ENCODE measurements around the gene ADCY1. TPM values are rescaled to one million over a fixed set of nuclear protein-coding genes. Genes with fewer than 3 reads are reported as not detected.

The ADCY1 gene
- total RNA-seq, 2 donors from 2014 or later: 15.3 to 18.5 TPM

GRCh38 chr7:45715471-45716352, 141.5 kb downstream of the ADCY1 start:
- Mint-ChIP-seq H3K36me3 (ENCODE audit: low read depth) (no peaks in the 10 kb centered on the region), H3K4me3 (no peak overlapping the region), H3K27me3 (ENCODE audit: insufficient read depth) (no peaks in the 10 kb centered on the region), H3K4me1 (no peaks in the 10 kb centered on the region), H3K27ac (no peak overlapping the region), H3K9me3 (no peaks in the 10 kb centered on the region)
- Histone ChIP-seq H3K9ac (ENCODE audit: extremely low read depth, low read length, poor library complexity, severe bottlenecking) (no peak overlapping the region), H3K9me3 (ENCODE audit: control insufficient read depth, low read length) (no peaks in the 10 kb centered on the region), H3K36me3 (ENCODE audit: control insufficient read depth, insufficient read depth, low read length) (no peaks in the 10 kb centered on the region), H3K4me3 (ENCODE audit: low read length) (no peak overlapping the region), H3K4me1 (ENCODE audit: control insufficient read depth, insufficient read depth, low read length) (no peaks in the 10 kb centered on the region), H3K27ac (ENCODE audit: low read depth, low read length) (no peak overlapping the region), H3K27me3 (ENCODE audit: control insufficient read depth, insufficient read depth, low read length, poor library complexity, severe bottlenecking) (no peaks in the 10 kb centered on the region)
- peak; percentile 36 for DNase-seq
- no peak for TF ChIP-seq CTCF (conservative IDR thresholded peaks at IDR 0.05)
- 86 to 92% methylated on average over 5 to 15 of the region's 15 CpGs for WGBS, 2 experiments (ENCODE audit: insufficient coverage in 1 of 2, insufficient read length in 1 of 2)

- H3K27ac ChIP-seq (ENCODE audit: low read depth, low read length): no peak overlapping the region
- Mint-ChIP-seq H3K36me3 (ENCODE audit: low read depth) (no peaks in the 10 kb centered on the region), H3K27me3 (ENCODE audit: insufficient read depth) (no peaks in the 10 kb centered on the region), H3K4me3 (no peak overlapping the region), H3K27ac (no peak overlapping the region), H3K9me3 (no peaks in the 10 kb centered on the region), H3K4me1 (no peaks in the 10 kb centered on the region)
- DNase-seq: peak; percentile 40
- H3K9ac ChIP-seq (ENCODE audit: extremely low read depth, low read length, poor library complexity, severe bottlenecking): no peak overlapping the region
- TF ChIP-seq CTCF (conservative IDR thresholded peaks at IDR 0.05): no peak
- H3K4me1 ChIP-seq (ENCODE audit: control insufficient read depth, insufficient read depth, low read length): no peaks in the 10 kb centered on the region
- no peaks in the 10 kb centered on the region for H3K36me3 ChIP-seq (ENCODE audit: control insufficient read depth, insufficient read depth, low read length)
- no peaks in the 10 kb centered on the region for H3K9me3 ChIP-seq (ENCODE audit: control insufficient read depth, low read length)
- no peak overlapping the region for H3K4me3 ChIP-seq (ENCODE audit: low read length)
- 91 to 99% methylated on average over 9 to 16 of the region's 16 CpGs for WGBS, 2 experiments (ENCODE audit: insufficient coverage in 1 of 2, insufficient read length in 1 of 2)
- H3K27me3 ChIP-seq (ENCODE audit: control insufficient read depth, insufficient read depth, low read length, poor library complexity, severe bottlenecking): no peaks in the 10 kb centered on the region
Measured at GRCh38 chr7:45716380-45717203, 142.4 kb downstream of the ADCY1 start.

GRCh38 chr7:45717537-45718235, 143.5 kb downstream of the ADCY1 start:
- Mint-ChIP-seq H3K27ac (no peak overlapping the region), H3K27me3 (ENCODE audit: insufficient read depth) (no peaks in the 10 kb centered on the region), H3K4me3 (no peak overlapping the region), H3K4me1 (no peaks in the 10 kb centered on the region), H3K9me3 (no peaks in the 10 kb centered on the region), H3K36me3 (ENCODE audit: low read depth) (no peaks in the 10 kb centered on the region)
- no peaks in the 10 kb centered on the region for H3K27me3 ChIP-seq (ENCODE audit: control insufficient read depth, insufficient read depth, low read length, poor library complexity, severe bottlenecking)
- no peak for TF ChIP-seq CTCF (conservative IDR thresholded peaks at IDR 0.05)
- 80 to 90% methylated on average over 12 to 17 of the region's 17 CpGs for WGBS, 2 experiments (ENCODE audit: insufficient coverage in 1 of 2, insufficient read length in 1 of 2)
- H3K9me3 ChIP-seq (ENCODE audit: control insufficient read depth, low read length): no peaks in the 10 kb centered on the region
- no peaks in the 10 kb centered on the region for H3K4me1 ChIP-seq (ENCODE audit: control insufficient read depth, insufficient read depth, low read length)
- H3K9ac ChIP-seq (ENCODE audit: extremely low read depth, low read length, poor library complexity, severe bottlenecking): no peak overlapping the region
- H3K36me3 ChIP-seq (ENCODE audit: control insufficient read depth, insufficient read depth, low read length): peaks cover 3% of the 10 kb centered on the region
- H3K4me3 ChIP-seq (ENCODE audit: low read length): no peak overlapping the region
- H3K27ac ChIP-seq (ENCODE audit: low read depth, low read length): no peak overlapping the region
- no peak for DNase-seq
